ENCODE measurements around the gene FAM221B.

DNA sequence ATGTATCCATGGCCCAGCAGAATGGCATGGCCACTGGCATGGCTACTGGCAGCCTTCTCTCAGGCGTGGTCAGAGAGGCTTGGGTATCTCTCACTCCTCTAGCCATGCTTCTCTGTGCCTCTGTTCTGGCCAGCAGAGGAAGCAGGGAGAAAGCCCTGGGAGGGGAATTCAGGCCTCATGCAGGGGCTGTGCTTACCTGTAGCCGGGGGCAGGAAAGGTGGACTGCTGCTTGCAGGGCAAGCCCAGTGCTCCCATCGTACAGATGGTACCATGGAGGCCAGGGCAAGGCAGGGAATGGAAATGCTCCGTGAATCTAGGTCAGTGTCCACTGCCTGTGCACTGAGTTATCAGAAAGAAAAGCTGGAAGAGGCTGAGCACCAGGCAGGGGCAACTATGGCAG, 39.0 kb upstream of the FAM221B start:
- TF ChIP-seq, protein P1, sequence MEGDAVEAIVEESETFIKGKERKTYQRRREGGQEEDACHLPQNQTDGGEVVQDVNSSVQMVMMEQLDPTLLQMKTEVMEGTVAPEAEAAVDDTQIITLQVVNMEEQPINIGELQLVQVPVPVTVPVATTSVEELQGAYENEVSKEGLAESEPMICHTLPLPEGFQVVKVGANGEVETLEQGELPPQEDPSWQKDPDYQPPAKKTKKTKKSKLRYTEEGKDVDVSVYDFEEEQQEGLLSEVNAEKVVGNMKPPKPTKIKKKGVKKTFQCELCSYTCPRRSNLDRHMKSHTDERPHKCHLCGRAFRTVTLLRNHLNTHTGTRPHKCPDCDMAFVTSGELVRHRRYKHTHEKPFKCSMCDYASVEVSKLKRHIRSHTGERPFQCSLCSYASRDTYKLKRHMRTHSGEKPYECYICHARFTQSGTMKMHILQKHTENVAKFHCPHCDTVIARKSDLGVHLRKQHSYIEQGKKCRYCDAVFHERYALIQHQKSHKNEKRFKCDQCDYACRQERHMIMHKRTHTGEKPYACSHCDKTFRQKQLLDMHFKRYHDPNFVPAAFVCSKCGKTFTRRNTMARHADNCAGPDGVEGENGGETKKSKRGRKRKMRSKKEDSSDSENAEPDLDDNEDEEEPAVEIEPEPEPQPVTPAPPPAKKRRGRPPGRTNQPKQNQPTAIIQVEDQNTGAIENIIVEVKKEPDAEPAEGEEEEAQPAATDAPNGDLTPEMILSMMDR (IDR thresholded peaks at IDR 0.05; ENCODE audit: poor library complexity, severe bottlenecking): no peak
- TF ChIP-seq EZH2 (IDR thresholded peaks at IDR 0.05; ENCODE audit: borderline replicate concordance, insufficient read depth, low read length, poor library complexity, severe bottlenecking) (no peak), TAF1 (IDR thresholded peaks at IDR 0.05; ENCODE audit: low read depth) (no peak)

Data from neural cell (in vitro differentiated cells).